Heart left ventricle (tissue), 16 donors: ENCODE measurements around the gene ZNF516. TPM values are rescaled to one million over a fixed set of nuclear protein-coding genes. Genes with fewer than 3 reads are reported as not detected.

Experiments
- ATAC-seq, 4 donors: fragments of 200-7000 bp; cut with Tn5 transposase; one replicate each; pipeline ENCODE4 v1.9.1; 2020 to 2022; ENCODE audit warnings: moderate library complexity in 4 of 4, mild to moderate bottlenecking in 3 of 4, moderate number of reproducible peaks in 1 of 4
- DNase-seq, 5 donors: peaks; one replicate each; pipeline ENCODE4 v3.0.0-alpha.2; 2020
- H3K27ac ChIP-seq, 12 donors: fragments of 200-600 bp; sonication (generic) in 4 of 12; one replicate each; pipeline versions ENCODE4 v1.5.0 to v1.8.0; 2016 to 2022; ENCODE audit warnings: mild to moderate bottlenecking in 2 of 12
- H3K27me3 ChIP-seq, 9 donors: fragments of 200-600 bp; sonication (generic) in 2 of 9; one replicate each; pipeline versions ENCODE4 v1.5.1 to v1.8.0; 2016 to 2022; ENCODE audit warnings: mild to moderate bottlenecking in 3 of 9
- H3K36me3 ChIP-seq, 9 donors: fragments of 200-600 bp; sonication (generic) in 2 of 9; one replicate each; pipeline versions ENCODE4 v1.5.0 to v1.8.0; 2018 to 2022; ENCODE audit warnings: mild to moderate bottlenecking in 2 of 9
- H3K4me1 ChIP-seq, 12 donors: fragments of 200-600 bp; sonication (generic) in 4 of 12; one replicate each; pipeline versions ENCODE4 v1.5.0 to v1.8.0; 2016 to 2022; ENCODE audit warnings: mild to moderate bottlenecking in 3 of 12
- H3K4me3 ChIP-seq, 12 donors: fragments of 200-600 bp; sonication (generic) in 4 of 12; one replicate each; pipeline versions ENCODE4 v1.5.0 to v1.8.0; 2017 to 2022; ENCODE audit warnings: mild to moderate bottlenecking in 9 of 12, moderate library complexity in 4 of 12
- H3K9me3 ChIP-seq, 12 donors: fragments of 200-600 bp; sonication (generic) in 4 of 12; one replicate each; pipeline versions ENCODE4 v1.5.0 to v1.8.0; 2016 to 2022; ENCODE audit warnings: mild to moderate bottlenecking in 1 of 12
- POLR2A ChIP-seq, 2 donors: fragments of 450-650 bp; IDR thresholded peaks; one replicate each; pipeline ENCODE4 v1.6.1; 2017; ENCODE audit warnings: antibody characterized with exemption in 2 of 2, mild to moderate bottlenecking in 2 of 2, moderate library complexity in 2 of 2
- WGBS, 4 donors: extraction: QIAGEN DNeasy Blood & Tissue Kit in 2 of 4; methylation state at CpG; one replicate each; pipeline versions ENCODE4 v1.1.5 to v1.1.7; 2013 to 2018; 5-methylcytosine and 5-hydroxymethylcytosine counted together
- intact Hi-C, 10 donors: fragments of 100-400 bp; cut with DNase I; formaldehyde crosslinking; loops; one replicate each; pipeline versions ENCODE4 v1.11.1 to v1.14.2; 2022
- polyA plus RNA-seq, 2 donors: library from polyadenylated mRNA; stranded (reverse); fragments of 200-250 nt; gene quantifications; one replicate each; pipeline ENCODE4 v1.2.3, GENCODE V29; 2013
- total RNA-seq, 9 donors: library from RNA; depleted of rRNA in 2 of 9; stranded (reverse); fragments of >200 nt in 2 of 9; fragmentation: NEBNext Ultra II Directional in 3 of 9; extraction: Animal tissue kit (Norgen Biotek cat#: 25700) in 3 of 9; gene quantifications; one replicate each; pipeline versions ENCODE4 v1.1.0 to v1.2.4, GENCODE V29; 2016 to 2023
- TF ChIP-seq, protein P1 (sequence below), 12 donors: fragments of 200-600 bp; sonication (generic) in 4 of 12; IDR thresholded peaks; one replicate each; pipeline versions ENCODE4 v1.5.0 to v1.8.0; 2018 to 2022; ENCODE audit warnings: antibody characterized with exemption in 12 of 12, mild to moderate bottlenecking in 5 of 12
- donor health status: ischemic (EF 13 %, LVEDD 7.1; RV severe dilation, severe dysfunction).
- donor health status: healthy with polysubstance abuse.
- donor health status: DM: no; HTN: yes; CAD: no.
- donor health status: DM: no; HTN: no; CAD: no.
- donor health status: ischemic (EF 25% LVEDD 6.9; RV normal size, moderate dysfunction).
- donor health status: ischemic (EF 25% LVEDD 5.7; RV mildly dilated, moderate dysfunction).
- donor health status: healthy.
- donor health status: DM: yes; HTN: yes; CAD: no.
- donor health status: ischemic (EF 35%, LVEDD 5.7; RV mildly dilated, moderate dysfunction).
- donor health status: nonischemic (EF 11% LVEDD 7.7; RV severe dilation, severe dysfunction).
- donor health status: DM: yes; HTN: yes; CAD: no.
- donor health status: PGD.
- donor health status: ischemic (EF 29% LVEDD 5.4; RV normal size, mild dysfunction).
- donor health status: nonischemic (EF 23%, LVEDD 6.1; RV moderate dilation, normal function).

ZNF516 gene
- total and polyA plus RNA-seq, 11 donors, result 4.8 to 24.8 (median 14.6) TPM

DNA sequence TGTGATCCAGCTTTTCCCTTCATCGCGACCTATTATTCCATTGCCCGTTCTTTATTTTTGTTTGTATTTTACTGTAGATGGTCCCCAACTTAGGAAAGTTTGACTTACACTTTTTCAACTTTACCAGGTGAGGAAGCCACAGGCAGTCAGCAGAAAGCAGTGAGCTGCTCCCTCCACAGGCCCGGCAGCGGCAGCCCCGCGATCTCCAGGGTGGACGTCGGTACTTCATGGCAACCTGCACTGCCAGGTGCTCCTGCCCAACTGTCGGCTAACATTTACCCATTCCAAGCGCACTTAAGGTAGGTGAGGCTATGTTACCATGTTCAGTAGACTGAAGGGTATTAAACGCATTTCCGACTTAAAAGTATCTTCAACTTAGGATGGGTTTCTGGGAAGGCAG is 12.8 kb downstream of the ZNF516 start:
- H3K9me3 ChIP-seq, result no peaks in the 10 kb centered on the region
- 90 to 98% (median 94%) methylated on average over 13 of the region's 13 CpGs for WGBS, 4 donors
- no peak for DNase-seq
- no peak for ATAC-seq
- H3K27me3 ChIP-seq, result no peaks in the 10 kb centered on the region
- no peak overlapping the region for H3K27ac ChIP-seq
- no peak overlapping the region for H3K4me3 ChIP-seq
- intact Hi-C loops, result loop anchor here in 1 of 10 donors (10.0 kb wide), 1 partner anchor 47 kb away; no protein-coding TSS in a partner anchor
- TF ChIP-seq, protein P1, sequence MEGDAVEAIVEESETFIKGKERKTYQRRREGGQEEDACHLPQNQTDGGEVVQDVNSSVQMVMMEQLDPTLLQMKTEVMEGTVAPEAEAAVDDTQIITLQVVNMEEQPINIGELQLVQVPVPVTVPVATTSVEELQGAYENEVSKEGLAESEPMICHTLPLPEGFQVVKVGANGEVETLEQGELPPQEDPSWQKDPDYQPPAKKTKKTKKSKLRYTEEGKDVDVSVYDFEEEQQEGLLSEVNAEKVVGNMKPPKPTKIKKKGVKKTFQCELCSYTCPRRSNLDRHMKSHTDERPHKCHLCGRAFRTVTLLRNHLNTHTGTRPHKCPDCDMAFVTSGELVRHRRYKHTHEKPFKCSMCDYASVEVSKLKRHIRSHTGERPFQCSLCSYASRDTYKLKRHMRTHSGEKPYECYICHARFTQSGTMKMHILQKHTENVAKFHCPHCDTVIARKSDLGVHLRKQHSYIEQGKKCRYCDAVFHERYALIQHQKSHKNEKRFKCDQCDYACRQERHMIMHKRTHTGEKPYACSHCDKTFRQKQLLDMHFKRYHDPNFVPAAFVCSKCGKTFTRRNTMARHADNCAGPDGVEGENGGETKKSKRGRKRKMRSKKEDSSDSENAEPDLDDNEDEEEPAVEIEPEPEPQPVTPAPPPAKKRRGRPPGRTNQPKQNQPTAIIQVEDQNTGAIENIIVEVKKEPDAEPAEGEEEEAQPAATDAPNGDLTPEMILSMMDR (IDR thresholded peaks at IDR 0.05), result no peak
- no peak for TF ChIP-seq POLR2A (IDR thresholded peaks at IDR 0.05)
- H3K36me3 ChIP-seq, result peaks cover 0 to 4% (median 0%) of the 10 kb centered on the region in 9 donors
- H3K4me1 ChIP-seq, result peaks cover 0 to 47% (median 8%) of the 10 kb centered on the region in 12 donors

DNA sequence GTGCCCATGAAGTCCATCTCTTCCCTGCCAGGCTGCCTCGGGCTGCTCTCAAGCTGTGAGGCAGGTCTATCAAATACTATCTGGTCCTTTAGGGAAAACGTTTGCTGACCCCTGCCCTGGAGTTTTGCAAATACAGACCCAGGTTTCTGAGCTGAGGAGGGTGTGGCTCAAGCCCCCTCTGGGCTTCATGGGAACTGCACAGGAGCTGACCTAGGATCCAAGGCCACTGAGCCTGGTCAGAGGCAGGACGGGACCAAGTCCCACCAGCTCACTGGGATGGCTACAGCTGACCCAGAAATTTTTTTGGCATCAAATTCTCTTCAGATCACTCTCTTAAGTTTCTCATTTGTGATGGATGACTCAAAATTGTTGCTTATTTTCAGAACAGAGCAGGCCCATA is 14.1 kb downstream of the ZNF516 start:
- Histone ChIP-seq H3K27ac (no peak overlapping the region), H3K9me3 (no peaks in the 10 kb centered on the region), H3K4me1 (peaks cover 0 to 48% (median 13%) of the 10 kb centered on the region in 12 donors), H3K36me3 (peaks cover 0 to 4% (median 0%) of the 10 kb centered on the region in 9 donors), H3K4me3 (no peak overlapping the region), H3K27me3 (no peaks in the 10 kb centered on the region)
- intact Hi-C loops, result loop anchor here in 1 of 10 donors (10.0 kb wide), 1 partner anchor 46 kb away; no protein-coding TSS in a partner anchor
- 75 to 81% (median 78%) methylated on average over 3 of the region's 3 CpGs for WGBS, 4 donors
- no peak for ATAC-seq
- TF ChIP-seq, protein P1 (IDR thresholded peaks at IDR 0.05), result peak in 1 of 12 donors; percentile 3
- TF ChIP-seq POLR2A (IDR thresholded peaks at IDR 0.05), result no peak
- DNase-seq, result no peak

DNA sequence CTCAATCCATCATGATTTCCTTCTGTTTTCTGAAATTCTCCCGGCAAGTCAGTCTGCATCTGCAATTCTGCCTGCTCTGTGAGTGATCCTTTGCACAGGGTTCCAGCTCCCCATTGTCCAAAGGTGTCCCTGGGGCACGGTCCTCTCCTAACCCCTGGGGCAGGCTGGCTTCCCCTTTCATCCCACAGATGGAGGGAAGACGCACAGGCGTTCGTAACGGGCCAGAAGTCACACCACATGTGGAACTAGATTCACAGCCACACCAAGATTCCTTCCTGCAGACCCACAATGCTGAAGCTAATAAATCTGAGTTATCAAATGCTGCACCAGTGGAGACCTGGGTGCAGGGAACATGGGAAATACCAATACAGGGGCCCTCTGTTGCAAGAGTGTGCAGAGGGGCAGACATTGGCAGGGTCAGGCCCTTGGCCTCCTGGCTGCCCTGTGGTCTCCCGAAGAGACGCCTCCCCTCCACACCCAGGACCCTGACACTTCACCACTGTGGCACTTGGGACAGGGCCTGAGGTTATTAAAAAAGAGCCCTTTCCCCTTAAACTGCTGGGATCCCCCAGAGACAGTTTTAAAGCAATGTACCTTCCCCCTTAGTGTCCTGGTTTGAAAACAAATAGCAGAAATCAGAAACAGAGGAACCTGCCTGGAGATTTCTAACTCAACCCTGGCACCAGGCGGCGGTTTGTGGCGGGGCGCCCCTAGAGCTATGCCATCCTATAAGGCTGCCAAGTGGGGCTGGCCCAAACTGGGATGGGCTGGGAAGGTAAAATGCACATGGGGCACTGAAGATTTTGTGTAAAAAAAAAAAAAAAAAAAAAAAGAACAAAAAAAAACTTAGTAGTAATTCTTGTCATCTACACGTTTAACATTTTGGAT is 15.4 kb downstream of the ZNF516 start:
- 83 to 89% (median 87%) methylated on average over 12 to 13 of the region's 13 CpGs for WGBS, 4 donors
- DNase-seq (no peak), ATAC-seq (peak in 2 of 4 donors; percentile 20 to 41)
- no peak for TF ChIP-seq POLR2A (IDR thresholded peaks at IDR 0.05)
- TF ChIP-seq, protein P1 (IDR thresholded peaks at IDR 0.05), result no peak
- Histone ChIP-seq H3K36me3 (peaks cover 0 to 4% (median 0%) of the 10 kb centered on the region in 9 donors), H3K4me3 (no peak overlapping the region), H3K27ac (no peak overlapping the region), H3K9me3 (no peaks in the 10 kb centered on the region), H3K4me1 (peaks cover 0 to 59% (median 13%) of the 10 kb centered on the region in 12 donors), H3K27me3 (no peaks in the 10 kb centered on the region)
- intact Hi-C loops, result loop anchor here in 1 of 10 donors (10.0 kb wide), 1 partner anchor 45 kb away; no protein-coding TSS in a partner anchor
